K562 (cell line): ENCODE data around the gene DNAJB7. TPM values are rescaled to one million over a fixed set of nuclear protein-coding genes. Genes with fewer than 3 reads are reported as not detected.

ENCODE experiments used
- ATAC-seq: fragments of 200-7000 bp; cut with Tn5 transposase; 3 replicates; pipeline ENCODE4 v1.9.1; 2020; ENCODE audit warnings: moderate library complexity
- BruUV-seq: library from RNA; stranded (reverse); fragments of 400-500 nt; replicated peaks from 2 replicates; lab custom pipeline; 2021; lab: Mats Ljungman, UMichigan
- CTCF ChIA-PET: fragments of 300-600 bp; formaldehyde crosslinking; extraction: SDS; loops from one replicate; lab custom pipeline; 2021; ENCODE audit warnings: low intra/inter-chr PET ratio; lab: Yijun Ruan, JAX
- POLR2A ChIA-PET: fragments of 300-600, 350-650 bp; sonication (Branson Sonifier 250); formaldehyde crosslinking; extraction: SDS; loops from one replicate; lab custom pipeline; 2021; ENCODE audit warnings: antibody characterized with exemption, inconsistent platforms; lab: Yijun Ruan, JAX
- DNase-seq, 4 experiments: peaks; one replicate each; pipeline versions ENCODE4 v3.0.0 to v3.0.0-alpha.2; 2011 to 2018; ENCODE audit warnings: low spot score in 3 of 4, mixed read lengths in 3 of 4; ENCODE audit errors: extremely low read depth in 1 of 4
- FAIRE-seq: peaks from 2 replicates; lab custom pipeline; 2011; peaks lifted over from hg19 to GRCh38; lab: Jason Lieb, UNC
- H2AFZ ChIP-seq: 2 replicates; pipeline ENCODE4 v1.6.0; 2011; ENCODE audit warnings: low read depth, low read length, control low read depth, inconsistent platforms
- H3K27ac ChIP-seq: fragments of 200-600 bp; 3 replicates; pipeline ENCODE4 v1.8.0; 2011; ENCODE audit warnings: low read depth, mild to moderate bottlenecking, control low read depth, inconsistent platforms, low read length, moderate library complexity, mixed read lengths; ENCODE audit errors: extremely low read depth
- H3K27me3 ChIP-seq, 2 experiments: fragments of 300-600 bp in 1 of 2; 2 replicates in 1 of 2; 3 replicates in 1 of 2; pipeline versions ENCODE4 v1.6.0 to v1.8.0; 2011; ENCODE audit warnings: inconsistent platforms in 2 of 2, low read length in 2 of 2, mild to moderate bottlenecking in 1 of 2, mixed read lengths in 1 of 2, moderate library complexity in 1 of 2; ENCODE audit not compliant: control insufficient read depth in 2 of 2, insufficient read depth in 2 of 2
- H3K36me3 ChIP-seq: fragments of 300-600 bp; 3 replicates; pipeline ENCODE4 v1.8.0; 2011; ENCODE audit warnings: mild to moderate bottlenecking, low read length, inconsistent platforms; ENCODE audit not compliant: control insufficient read depth, insufficient read depth
- H3K4me1 ChIP-seq, 2 experiments: fragments of 200-600 bp in 1 of 2; replicated peaks in 1 of 2; 2 replicates in 1 of 2; 3 replicates in 1 of 2; pipeline versions ENCODE4 v1.5.1 to v1.8.0; 2011; ENCODE audit warnings: inconsistent platforms in 2 of 2, low read length in 2 of 2, mild to moderate bottlenecking in 1 of 2, mixed read lengths in 1 of 2, moderate library complexity in 1 of 2; ENCODE audit not compliant: control insufficient read depth in 2 of 2, insufficient read depth in 2 of 2
- H3K4me2 ChIP-seq: 2 replicates; pipeline ENCODE4 v1.6.1; 2011; ENCODE audit warnings: low read length, control low read depth, inconsistent platforms, mixed read lengths; ENCODE audit not compliant: insufficient read depth
- H3K4me3 ChIP-seq: fragments of 200-600 bp; sonication (generic), shearing (Covaris generic); 2 replicates; pipeline ENCODE4 v1.5.1; 2016; ENCODE audit warnings: control low read depth, inconsistent platforms
- H3K79me2 ChIP-seq: fragments of 200-600 bp; 3 replicates; pipeline ENCODE4 v1.8.0; 2011; ENCODE audit warnings: low read length, inconsistent platforms; ENCODE audit not compliant: control insufficient read depth, insufficient read depth
- H3K9ac ChIP-seq, 2 experiments: 2 replicates each; pipeline versions ENCODE4 v1.6.0 to v1.6.1; 2011; ENCODE audit warnings: low read depth in 2 of 2, low read length in 2 of 2, control low read depth in 1 of 2, inconsistent platforms in 1 of 2, mild to moderate bottlenecking in 1 of 2, mixed read lengths in 1 of 2; ENCODE audit not compliant: insufficient read depth in 1 of 2
- H3K9me1 ChIP-seq: one replicate; pipeline ENCODE4 v1.6.0; 2011; ENCODE audit warnings: inconsistent platforms, mild to moderate bottlenecking, low read length, moderate library complexity; ENCODE audit not compliant: control insufficient read depth, insufficient read depth
- H3K9me3 ChIP-seq: replicated peaks from 2 replicates; pipeline ENCODE4 v1.5.1; 2011; ENCODE audit warnings: low read depth, low read length, inconsistent platforms; ENCODE audit not compliant: control insufficient read depth, insufficient read depth
- H4K20me1 ChIP-seq: replicated peaks from 2 replicates; pipeline ENCODE4 v1.6.1; 2011; ENCODE audit warnings: low read length, inconsistent platforms, mixed read lengths; ENCODE audit not compliant: control insufficient read depth, insufficient read depth
- BRD4 ChIP-seq: fragments of 200-600 bp; sonication (generic); IDR thresholded peaks from 2 replicates; pipeline ENCODE4 v1.6.1; 2017; ENCODE audit warnings: inconsistent platforms
- HDAC2 ChIP-seq: fragments of 450-650 bp; IDR thresholded peaks from 2 replicates; pipeline ENCODE4 v1.6.1; 2016; ENCODE audit warnings: mild to moderate bottlenecking
- HMG20A ChIP-seq: fragments of 450-650 bp; formaldehyde crosslinking; conservative IDR thresholded peaks from 2 replicates; pipeline ENCODE4 v1.4.0; 2020; ENCODE audit warnings: mild to moderate bottlenecking, mixed read lengths
- MAZ ChIP-seq, 2 experiments: fragments of 450-650 bp in 1 of 2; sonication (generic) in 1 of 2; formaldehyde crosslinking; IDR thresholded peaks in 1 of 2; conservative IDR thresholded peaks in 1 of 2; 2 replicates each; pipeline versions ENCODE4 v1.4.0 to v1.5.0; 2020; ENCODE audit warnings: mild to moderate bottlenecking in 1 of 2, missing genetic modification reagents in 1 of 2
- SMAD4 ChIP-seq: fragments of 250-450 bp; sonication (Bioruptor Pico); conservative IDR thresholded peaks from 2 replicates; pipeline ENCODE4 v1.8.0; 2021; ENCODE audit warnings: inconsistent platforms, mild to moderate bottlenecking, moderate library complexity
- SMARCA4 ChIP-seq: fragments of 450-650 bp; IDR thresholded peaks from 2 replicates; pipeline ENCODE4 v1.6.1; 2016
- TGIF2 ChIP-seq: sonication (generic); formaldehyde crosslinking; IDR thresholded peaks from 2 replicates; pipeline ENCODE4 v1.8.1; 2022; ENCODE audit warnings: mild to moderate bottlenecking, missing genetic modification reagents, moderate library complexity
- ZC3H4 ChIP-seq: sonication (generic); formaldehyde crosslinking; IDR thresholded peaks from 2 replicates; pipeline ENCODE4 v1.9.0; 2021; ENCODE audit warnings: missing genetic modification reagents, borderline replicate concordance
- ZNF165 ChIP-seq: fragments of 250-450 bp; sonication (Bioruptor Pico); IDR thresholded peaks from 2 replicates; pipeline ENCODE4 v1.4.0; 2020; ENCODE audit warnings: borderline replicate concordance
- WGBS: fragments of 100-300 bp; shearing (Covaris generic); methylation state at CpG from one replicate; pipeline ENCODE4 v1.1.6; 2016; ENCODE audit warnings: low coverage, mixed read lengths; ENCODE audit not compliant: insufficient coverage; ENCODE audit errors: missing lambda C conversion rate; 5-methylcytosine and 5-hydroxymethylcytosine counted together
- in situ Hi-C: fragments of 300-500 bp; cut with MboI; formaldehyde crosslinking; loops from 4 replicates; pipeline ENCODE4 v1.15.0; 2018; ENCODE audit warnings: inconsistent platforms, mixed read lengths
- intact Hi-C: fragments of 100-400 bp; cut with micrococcal nuclease; formaldehyde crosslinking; loops from 2 replicates; pipeline ENCODE4 v1.14.2; 2022
- polyA plus RNA-seq, 8 experiments: library from polyadenylated mRNA; depleted of rRNA in 4 of 8; stranded (reverse) in 5 of 8; unstranded in 3 of 8; fragments of >200 nt; fragmentation: Nextera tagmentation in 2 of 8; fragmentation: Illumina TruSeq in 1 of 8; extraction: Ambion mirVana in 2 of 8; extraction: Trizol in 1 of 8; gene quantifications; 2 replicates each; pipeline versions ENCODE4 v1.2.1 to v1.2.3, GENCODE V29; 2011 to 2014; ENCODE audit warnings: inconsistent platforms in 1 of 8, missing spikeins in 1 of 8
- total RNA-seq, 7 experiments: library from RNA; depleted of rRNA in 6 of 7; stranded (reverse); fragments of >200 nt in 6 of 7; fragmentation: Illumina TruSeq in 2 of 7; extraction: Trizol in 2 of 7; gene quantifications; 2 replicates each; pipeline versions ENCODE4 v1.2.1 to v1.2.3, GENCODE V29; 2011 to 2021; ENCODE audit warnings: low replicate concordance in 1 of 7
- TF ChIP-seq, protein P1 (sequence below), 2 experiments: fragments of 450-650 bp in 1 of 2; sonication (generic) in 1 of 2; formaldehyde crosslinking; conservative IDR thresholded peaks; 2 replicates each; pipeline versions ENCODE4 v1.4.0 to v1.8.1; 2020 to 2022; ENCODE audit warnings: mild to moderate bottlenecking in 1 of 2, missing genetic modification reagents in 1 of 2
- TF ChIP-seq, protein P2 (sequence below): fragments of 250-450 bp; sonication (Bioruptor Pico); IDR thresholded peaks from 2 replicates; pipeline ENCODE4 v1.5.0; 2021; ENCODE audit warnings: mild to moderate bottlenecking, moderate library complexity
- TF ChIP-seq, protein P3 (sequence below): sonication (generic); formaldehyde crosslinking; IDR thresholded peaks from 2 replicates; pipeline ENCODE4 v1.8.0; 2022; ENCODE audit warnings: mild to moderate bottlenecking, missing genetic modification reagents

Gene DNAJB7
- total and polyA plus RNA-seq, 9 of the 15 experiments (the other 6 are each of a cell fraction or from before 2014, with no cell fraction given): 0.13 to 0.21 TPM; not detected in 7

DNA sequence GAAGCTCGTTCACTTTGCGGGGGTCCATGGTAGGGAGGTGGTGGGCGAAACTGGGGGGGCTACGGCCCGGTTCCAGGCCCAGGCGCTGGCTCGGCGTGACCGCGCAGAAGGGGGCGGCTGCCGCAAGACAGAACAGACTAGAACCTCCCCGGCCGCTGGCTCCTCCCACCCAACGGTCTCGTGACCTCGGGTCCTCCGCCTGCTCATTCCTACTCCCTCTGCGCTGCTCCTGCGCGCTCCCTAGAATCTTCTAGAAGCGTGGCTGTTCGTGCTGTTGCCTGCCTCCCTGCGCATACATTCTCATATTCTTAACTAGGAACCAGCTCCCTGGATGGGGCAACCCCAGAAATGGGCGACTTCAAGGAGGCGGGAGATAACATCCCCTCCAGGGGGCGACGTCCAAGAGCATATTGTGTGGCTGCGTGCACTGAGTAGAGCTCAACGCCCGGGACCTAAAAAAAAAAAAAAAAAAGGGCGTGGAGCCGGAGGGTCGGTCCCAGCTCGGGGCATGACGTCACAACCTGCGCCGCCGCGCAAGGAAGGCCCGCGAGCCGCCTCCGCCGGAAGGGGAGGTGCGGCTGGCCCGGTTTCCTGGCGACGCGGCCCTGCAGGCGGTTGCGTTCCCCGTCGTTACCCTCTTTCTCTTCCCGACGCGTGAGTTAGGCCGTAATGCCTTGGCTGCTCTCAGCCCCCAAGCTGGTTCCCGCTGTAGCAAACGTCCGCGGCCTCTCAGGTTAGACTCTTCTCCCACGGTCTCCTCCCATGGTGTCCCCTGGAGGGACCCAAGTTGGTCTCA, 5.2 kb downstream of the DNAJB7 start, which contains the start of the genes ST13 and XPNPEP3:
TSS of gene ST13 (minus strand) at position 127 of the 796 bp plus-strand sequence. CDS start at position 28, 99 bp downstream.
TSS of gene XPNPEP3 (plus strand) at position 636 of the 796 bp plus-strand sequence. CDS start at position 670, 34 bp downstream.
- peaks cover 36% of the 10 kb centered on the region for H3K36me3 ChIP-seq
- H3K9ac ChIP-seq: peak within 1 kb of the TSS; percentile 91 to 94
- 0% methylated on average over 35 of the region's 63 CpGs for WGBS
- peaks cover 7 to 10% of the 10 kb centered on the region in 2 experiments; a peak in 3 of 5 replicates for H3K4me1 ChIP-seq
- ChIA-PET POLR2A (interaction anchor here (0.6 to 2.8 kb wide), 4 partner anchors 10 to 296 kb away, joined by 3 to 11 read pairs (median 4); no protein-coding TSS in a partner anchor), CTCF (no interaction called here)
- H3K27me3 ChIP-seq: no peaks in the 10 kb centered on the region
- H4K20me1 ChIP-seq: no peaks in the 10 kb centered on the region; the same call in 1 of the 2 replicates
- no TSS peak for BruUV-seq
- intact Hi-C loops (loop anchor here (5.0 kb wide), 1 partner anchor 39 kb away; the partner anchor contains the start of gene SLC25A17), in situ Hi-C loops (no loop called here)
- FAIRE-seq (peak; percentile 92), ATAC-seq (peak; percentile 95), DNase-seq (peak; percentile 85 to 96 (median 88))
- H3K4me3 ChIP-seq: peak within 1 kb of the TSS; percentile 88
- H3K27ac ChIP-seq: peak within 1 kb of the TSS; percentile 95
- no peaks in the 10 kb centered on the region for H3K9me1 ChIP-seq
- H3K9me3 ChIP-seq: no peaks in the 10 kb centered on the region
- peak within 1 kb of the TSS; percentile 88 for H3K4me2 ChIP-seq
- H2AFZ ChIP-seq: peak within 1 kb of the TSS; percentile 95
- H3K79me2 ChIP-seq: peaks cover 89% of the 10 kb centered on the region
- TF ChIP-seq SMAD4: no peak
- no peak for TF ChIP-seq ZC3H4 (CRISPR knock-in tag)
- no peak for TF ChIP-seq TGIF2 (CRISPR knock-in tag)
- TF ChIP-seq SMARCA4: no peak
- no peak for TF ChIP-seq HMG20A
- no peak for TF ChIP-seq ZNF165 (CRISPR knock-in tag)
- TF ChIP-seq, protein P1, sequence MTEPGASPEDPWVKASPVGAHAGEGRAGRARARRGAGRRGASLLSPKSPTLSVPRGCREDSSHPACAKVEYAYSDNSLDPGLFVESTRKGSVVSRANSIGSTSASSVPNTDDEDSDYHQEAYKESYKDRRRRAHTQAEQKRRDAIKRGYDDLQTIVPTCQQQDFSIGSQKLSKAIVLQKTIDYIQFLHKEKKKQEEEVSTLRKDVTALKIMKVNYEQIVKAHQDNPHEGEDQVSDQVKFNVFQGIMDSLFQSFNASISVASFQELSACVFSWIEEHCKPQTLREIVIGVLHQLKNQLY (CRISPR knock-in tag; conservative IDR thresholded peaks at IDR 0.05): no peak
- peak; percentile 6 to 30; a peak in 1 of 4 replicates for TF ChIP-seq MAZ (CRISPR knock-in tag; conservative IDR thresholded peaks at IDR 0.05 in 1 of 2, IDR thresholded peaks at IDR 0.05 in 1 of 2)
- 0 out of 2 replicates have a peak, but pooled peaks have one; percentile 1 for TF ChIP-seq BRD4
- TF ChIP-seq, protein P2, sequence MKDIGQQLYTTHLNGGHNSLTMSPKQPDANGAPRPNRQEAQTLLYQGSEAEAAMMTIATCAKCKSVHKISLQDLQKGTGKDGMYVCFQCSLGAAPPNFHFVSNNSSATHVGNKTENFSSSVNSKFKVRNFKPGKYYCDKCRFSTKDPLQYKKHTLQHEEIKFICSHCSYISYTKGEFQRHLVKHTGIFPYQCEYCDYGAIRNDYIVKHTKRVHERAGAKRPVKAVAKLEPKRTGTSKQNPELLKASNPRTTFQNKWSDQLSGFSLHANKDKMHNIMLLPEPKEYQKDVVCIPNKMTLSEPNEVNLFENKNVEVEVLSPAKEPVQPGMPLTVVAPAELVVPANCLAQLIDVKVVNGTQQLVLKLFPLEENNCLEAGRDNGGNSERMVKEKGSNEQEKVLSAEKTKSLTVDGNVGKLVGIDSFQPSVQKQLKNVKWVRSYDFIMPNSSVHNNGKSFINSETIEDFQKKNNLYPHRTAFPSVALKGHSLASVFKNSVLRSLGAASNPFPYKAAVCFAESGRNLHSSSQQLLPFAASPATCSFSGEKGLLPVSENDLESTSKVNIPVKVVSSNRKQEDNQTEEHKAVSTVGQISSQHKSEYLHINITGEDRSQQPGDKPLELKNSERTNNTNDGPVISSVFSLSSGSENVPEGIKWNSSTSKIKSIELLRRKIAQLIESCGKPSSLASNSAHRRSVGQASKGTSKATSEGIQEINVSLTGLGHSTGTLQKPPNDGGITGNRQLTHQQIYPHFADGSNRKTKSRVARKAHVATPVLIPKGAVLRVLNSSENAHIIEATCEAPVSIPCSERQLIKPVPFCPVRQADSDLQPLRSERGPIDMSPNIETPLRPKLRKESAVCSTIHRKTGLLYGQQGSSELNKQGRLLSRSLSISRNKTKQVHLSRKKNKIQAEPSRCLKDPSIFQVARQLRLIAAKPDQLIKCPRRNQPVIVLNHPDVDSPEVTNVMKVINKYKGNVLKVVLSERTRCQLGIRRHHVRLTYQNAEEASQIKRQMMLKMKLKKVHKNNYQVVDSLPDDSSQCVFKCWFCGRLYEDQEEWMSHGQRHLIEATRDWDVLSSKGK (CRISPR knock-in tag): no peak
- TF ChIP-seq, protein P3, sequence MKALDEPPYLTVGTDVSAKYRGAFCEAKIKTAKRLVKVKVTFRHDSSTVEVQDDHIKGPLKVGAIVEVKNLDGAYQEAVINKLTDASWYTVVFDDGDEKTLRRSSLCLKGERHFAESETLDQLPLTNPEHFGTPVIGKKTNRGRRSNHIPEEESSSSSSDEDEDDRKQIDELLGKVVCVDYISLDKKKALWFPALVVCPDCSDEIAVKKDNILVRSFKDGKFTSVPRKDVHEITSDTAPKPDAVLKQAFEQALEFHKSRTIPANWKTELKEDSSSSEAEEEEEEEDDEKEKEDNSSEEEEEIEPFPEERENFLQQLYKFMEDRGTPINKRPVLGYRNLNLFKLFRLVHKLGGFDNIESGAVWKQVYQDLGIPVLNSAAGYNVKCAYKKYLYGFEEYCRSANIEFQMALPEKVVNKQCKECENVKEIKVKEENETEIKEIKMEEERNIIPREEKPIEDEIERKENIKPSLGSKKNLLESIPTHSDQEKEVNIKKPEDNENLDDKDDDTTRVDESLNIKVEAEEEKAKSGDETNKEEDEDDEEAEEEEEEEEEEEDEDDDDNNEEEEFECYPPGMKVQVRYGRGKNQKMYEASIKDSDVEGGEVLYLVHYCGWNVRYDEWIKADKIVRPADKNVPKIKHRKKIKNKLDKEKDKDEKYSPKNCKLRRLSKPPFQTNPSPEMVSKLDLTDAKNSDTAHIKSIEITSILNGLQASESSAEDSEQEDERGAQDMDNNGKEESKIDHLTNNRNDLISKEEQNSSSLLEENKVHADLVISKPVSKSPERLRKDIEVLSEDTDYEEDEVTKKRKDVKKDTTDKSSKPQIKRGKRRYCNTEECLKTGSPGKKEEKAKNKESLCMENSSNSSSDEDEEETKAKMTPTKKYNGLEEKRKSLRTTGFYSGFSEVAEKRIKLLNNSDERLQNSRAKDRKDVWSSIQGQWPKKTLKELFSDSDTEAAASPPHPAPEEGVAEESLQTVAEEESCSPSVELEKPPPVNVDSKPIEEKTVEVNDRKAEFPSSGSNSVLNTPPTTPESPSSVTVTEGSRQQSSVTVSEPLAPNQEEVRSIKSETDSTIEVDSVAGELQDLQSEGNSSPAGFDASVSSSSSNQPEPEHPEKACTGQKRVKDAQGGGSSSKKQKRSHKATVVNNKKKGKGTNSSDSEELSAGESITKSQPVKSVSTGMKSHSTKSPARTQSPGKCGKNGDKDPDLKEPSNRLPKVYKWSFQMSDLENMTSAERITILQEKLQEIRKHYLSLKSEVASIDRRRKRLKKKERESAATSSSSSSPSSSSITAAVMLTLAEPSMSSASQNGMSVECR: peak; percentile 48
- TF ChIP-seq HDAC2: no peak
